B cell (primary cell): ENCODE measurements around the gene CFAP53. TPM values are rescaled to one million over a fixed set of nuclear protein-coding genes. Genes with fewer than 3 reads are reported as not detected.

ENCODE experiments used
- ATAC-seq: fragments of 200-7000 bp; cut with Tn5 transposase; one replicate; pipeline ENCODE4 v1.10.0; 2021; ENCODE audit warnings: low read depth, mild to moderate bottlenecking, moderate number of reproducible peaks, moderate library complexity
- CTCF ChIA-PET: fragments of 350-600 bp; sonication (Branson Sonifier 250); formaldehyde crosslinking; loops from one replicate; lab custom pipeline; 2021; ENCODE audit warnings: antibody characterized with exemption, inconsistent platforms; lab: Charles Lee
- POLR2A ChIA-PET: fragments of 350-600 bp; sonication (Branson Sonifier 250); formaldehyde crosslinking; loops from one replicate; lab custom pipeline; 2021; ENCODE audit warnings: antibody characterized with exemption; lab: Charles Lee
- DNase-seq: peaks from one replicate; pipeline ENCODE4 v3.0.0; 2013
- H2AFZ ChIP-seq: 2 replicates; pipeline ENCODE4 v1.6.1; 2012; ENCODE audit warnings: mild to moderate bottlenecking, low read depth, low read length; ENCODE audit not compliant: insufficient read depth, poor library complexity, severe bottlenecking
- H3K27ac ChIP-seq, 2 donors: 1 replicate in 1 of 2; 2 replicates in 1 of 2; pipeline ENCODE4 v1.5.1; 2012 to 2013; ENCODE audit warnings: low read length in 2 of 2, mild to moderate bottlenecking in 2 of 2, moderate library complexity in 1 of 2
- H3K27me3 ChIP-seq, 4 experiments: fragments of 200-600 bp in 1 of 4; sonication (generic) in 1 of 4; replicated peaks in 1 of 4; 1 replicate in 2 of 4; 2 replicates in 2 of 4; pipeline versions ENCODE4 v1.6.1 to v1.7.0; 2013 to 2016; ENCODE audit warnings: low read length in 3 of 4, mild to moderate bottlenecking in 2 of 4, mixed read lengths in 1 of 4, moderate library complexity in 1 of 4; ENCODE audit not compliant: insufficient read depth in 4 of 4, control insufficient read depth in 3 of 4; ENCODE audit errors: control extremely low read depth in 1 of 4
- H3K36me3 ChIP-seq, 2 experiments: replicated peaks in 1 of 2; 1 replicate in 1 of 2; 2 replicates in 1 of 2; pipeline versions ENCODE4 v1.6.1 to v1.7.1; 2013; ENCODE audit warnings: low read length in 1 of 2; ENCODE audit not compliant: insufficient read depth in 2 of 2, control insufficient read depth in 1 of 2; ENCODE audit errors: control extremely low read depth in 1 of 2, extremely low read depth in 1 of 2
- H3K4me1 ChIP-seq, 2 donors: fragments of 200-600 bp in 1 of 2; sonication (generic) in 1 of 2; 1 replicate in 1 of 2; 2 replicates in 1 of 2; pipeline versions ENCODE4 v1.5.1 to v1.6.1; 2013 to 2017; ENCODE audit warnings: low read length in 2 of 2; ENCODE audit not compliant: control insufficient read depth in 2 of 2, insufficient read depth in 2 of 2
- H3K4me2 ChIP-seq: replicated peaks from 2 replicates; pipeline ENCODE3; 2012; ENCODE audit warnings: mild to moderate bottlenecking, low read depth, low read length; ENCODE audit not compliant: poor library complexity, severe bottlenecking
- H3K4me3 ChIP-seq, 5 experiments: fragments of 200-600 bp in 1 of 5; sonication (generic) in 1 of 5; 1 replicate in 3 of 5; 2 replicates in 2 of 5; pipeline versions ENCODE4 v1.5.1 to v1.7.0; 2011 to 2016; ENCODE audit warnings: low read length in 4 of 5, mild to moderate bottlenecking in 4 of 5, low read depth in 2 of 5, control low read depth in 1 of 5, moderate library complexity in 1 of 5; ENCODE audit not compliant: insufficient read depth in 1 of 5; ENCODE audit errors: control extremely low read depth in 1 of 5, extremely low read depth in 1 of 5
- H3K79me2 ChIP-seq: fragments of 200-600 bp; sonication (generic); one replicate; pipeline ENCODE4 v1.6.0; 2016; ENCODE audit warnings: low read length; ENCODE audit not compliant: control insufficient read depth, insufficient read depth
- H3K9ac ChIP-seq: fragments of 200-600 bp; sonication (generic); 2 replicates; pipeline ENCODE4 v1.6.1; 2017; ENCODE audit warnings: mild to moderate bottlenecking, low read length, moderate library complexity
- H3K9me3 ChIP-seq, 3 donors: one replicate each; pipeline versions ENCODE4 v1.6.1 to v1.7.1; 2013; ENCODE audit warnings: low read length in 2 of 3; ENCODE audit not compliant: control insufficient read depth in 2 of 3, insufficient read depth in 1 of 3; ENCODE audit errors: control extremely low read depth in 1 of 3
- H4K20me1 ChIP-seq: 2 replicates; pipeline ENCODE4 v1.6.0; 2012; ENCODE audit warnings: mild to moderate bottlenecking, low read length; ENCODE audit not compliant: insufficient read depth, control insufficient read depth, poor library complexity, severe bottlenecking
- H3K27ac Mint-ChIP-seq: one replicate; pipeline ENCODE4 v1.8.0; 2021; ENCODE audit warnings: mixed read lengths
- H3K27me3 Mint-ChIP-seq: one replicate; pipeline ENCODE4 v1.8.0; 2021; ENCODE audit warnings: mixed read lengths
- H3K4me1 Mint-ChIP-seq: one replicate; pipeline ENCODE4 v1.8.0; 2021; ENCODE audit warnings: mixed read lengths
- H3K4me3 Mint-ChIP-seq: one replicate; pipeline ENCODE4 v1.8.0; 2021; ENCODE audit warnings: mixed read lengths
- H3K9me3 Mint-ChIP-seq: one replicate; pipeline ENCODE4 v1.8.0; 2022; ENCODE audit warnings: mixed read lengths; ENCODE audit not compliant: insufficient read depth
- CTCF ChIP-seq: fragments of 200-600 bp; IDR thresholded peaks from one replicate; pipeline ENCODE4 v1.8.0; 2022; ENCODE audit warnings: antibody characterized with exemption, mild to moderate bottlenecking
- EZH2 ChIP-seq: IDR thresholded peaks from 2 replicates; pipeline ENCODE4 v1.6.1; 2012; ENCODE audit warnings: borderline replicate concordance, low read depth, mild to moderate bottlenecking, moderate library complexity, low read length; ENCODE audit not compliant: insufficient read depth, poor library complexity, severe bottlenecking
- WGBS: methylation state at CpG from one replicate; pipeline ENCODE4 v1.1.5; 2013; ENCODE audit warnings: missing lambda C conversion rate; ENCODE audit not compliant: insufficient coverage; 5-methylcytosine and 5-hydroxymethylcytosine counted together
- intact Hi-C: fragments of 100-400 bp; cut with micrococcal nuclease; formaldehyde crosslinking; loops from one replicate; pipeline ENCODE4 v1.10.0; 2022
- polyA plus RNA-seq: library from polyadenylated mRNA; depleted of rRNA; stranded (reverse); fragments of >200 nt; gene quantifications from 2 replicates; pipeline ENCODE4 v1.2.3, GENCODE V29; 2012
- total RNA-seq, 2 donors: library from RNA; stranded (reverse); fragments of 120-200 nt in 1 of 2; gene quantifications; 1 replicate in 1 of 2; 2 replicates in 1 of 2; pipeline versions ENCODE4 v1.2.3 to v1.2.4, GENCODE V29; 2013 to 2022

CFAP53 gene
- total and polyA plus RNA-seq, 2 donors (not counting 1 experiment from before 2014, with no cell fraction given): 0.04 to 0.79 TPM

GRCh38 chr18:50274044-50274442 lies 7.7 kb upstream of the CFAP53 start:
- intact Hi-C loops: no loop called here
- Histone ChIP-seq H3K36me3 (peaks cover 2 to 90% of the 10 kb centered on the region in 2 experiments), H3K4me3 (no peak overlapping the region), H3K27ac (no peak overlapping the region), H4K20me1 (peaks cover 21% of the 10 kb centered on the region), H3K9me3 (no peaks in the 10 kb centered on the region), H3K79me2 (peaks cover 26% of the 10 kb centered on the region), H2AFZ (no peak overlapping the region), H3K9ac (no peak overlapping the region), H3K27me3 (no peaks in the 10 kb centered on the region), H3K4me2 (no peak overlapping the region), H3K4me1 (peaks cover 2 to 3% of the 10 kb centered on the region in 2 donors)
- POLR2A ChIA-PET: no interaction called here
- WGBS: 100% methylated on average over 13 of the region's 17 CpGs
- Mint-ChIP-seq H3K27ac (no peak overlapping the region), H3K4me1 (peaks cover 5% of the 10 kb centered on the region), H3K4me3 (no peak overlapping the region), H3K27me3 (no peaks in the 10 kb centered on the region), H3K9me3 (no peaks in the 10 kb centered on the region)
- no peak for DNase-seq
- TF ChIP-seq EZH2 (no peak), CTCF (no peak)
- ATAC-seq: no peak
- CTCF ChIA-PET: interaction anchor here (1.4 kb wide), 1 partner anchor 83 kb away, joined by 5 read pairs; no protein-coding TSS in a partner anchor

GRCh38 chr18:50273203-50274043 lies 7.1 kb upstream of the CFAP53 start:
- H3K9me3 ChIP-seq: no peaks in the 10 kb centered on the region
- ChIA-PET CTCF (interaction anchor here (1.4 kb wide), 1 partner anchor 84 kb away, joined by 5 read pairs; no protein-coding TSS in a partner anchor), POLR2A (no interaction called here)
- peaks cover 2 to 89% of the 10 kb centered on the region in 2 experiments for H3K36me3 ChIP-seq
- intact Hi-C loops: no loop called here
- 97% methylated on average over 22 of the region's 23 CpGs for WGBS
- Mint-ChIP-seq H3K9me3 (no peaks in the 10 kb centered on the region), H3K27me3 (no peaks in the 10 kb centered on the region), H3K4me3 (no peak overlapping the region), H3K4me1 (peaks cover 4% of the 10 kb centered on the region), H3K27ac (no peak overlapping the region)
- H3K4me2 ChIP-seq: no peak overlapping the region
- ATAC-seq (no peak), DNase-seq (no peak)
- H3K27me3 ChIP-seq: no peaks in the 10 kb centered on the region
- no peak overlapping the region for H2AFZ ChIP-seq
- no peak overlapping the region for H3K4me3 ChIP-seq
- H3K4me1 ChIP-seq: peaks cover 0 to 3% of the 10 kb centered on the region in 2 donors
- TF ChIP-seq EZH2 (no peak), CTCF (no peak)
- peaks cover 21% of the 10 kb centered on the region for H4K20me1 ChIP-seq
- no peak overlapping the region for H3K27ac ChIP-seq
- no peak overlapping the region for H3K9ac ChIP-seq
- peaks cover 24% of the 10 kb centered on the region for H3K79me2 ChIP-seq
